HepG2 (cell line): ENCODE measurements around the gene FAAP20.

Experiments
- ADNP ChIP-seq: sonication (generic); formaldehyde crosslinking; IDR thresholded peaks from 2 replicates; pipeline ENCODE4 v1.4.0; 2020; ENCODE audit warnings: missing genetic modification reagents
- GPBP1L1 ChIP-seq: sonication (generic); formaldehyde crosslinking; IDR thresholded peaks from 2 replicates; pipeline ENCODE4 v1.5.0; 2020; ENCODE audit warnings: mild to moderate bottlenecking, missing genetic modification reagents
- HDAC6 ChIP-seq: fragments of 200-600 bp; sonication (generic); IDR thresholded peaks from 2 replicates; pipeline ENCODE4 v1.7.0; 2017; ENCODE audit warnings: mild to moderate bottlenecking, antibody characterized with exemption, low read length, low read depth
- HNRNPUL1 ChIP-seq: fragments of 200-400 bp; formaldehyde crosslinking; IDR thresholded peaks from 2 replicates; pipeline ENCODE4 v1.6.1; 2017; ENCODE audit warnings: low read depth, mild to moderate bottlenecking, low read length, moderate library complexity
- JUN ChIP-seq: sonication (generic); formaldehyde crosslinking; IDR thresholded peaks from 2 replicates; pipeline ENCODE4 v1.4.0; 2020; ENCODE audit warnings: mild to moderate bottlenecking, missing genetic modification reagents
- KMT2B ChIP-seq: IDR thresholded peaks from 2 replicates; pipeline ENCODE4 v1.6.1; 2016; ENCODE audit warnings: missing genetic modification reagents, missing compliant biosample characterization
- POLR2A ChIP-seq, 2 experiments: IDR thresholded peaks; 2 replicates each; pipeline ENCODE4 v1.6.1; 2011; ENCODE audit warnings: low read depth in 2 of 2, low read length in 2 of 2, mild to moderate bottlenecking in 1 of 2, moderate library complexity in 1 of 2; ENCODE audit not compliant: insufficient read depth in 1 of 2
- POLR2AphosphoS5 ChIP-seq: IDR thresholded peaks from 2 replicates; pipeline ENCODE4 v1.6.1; 2012; ENCODE audit warnings: low read depth, low read length
- TCF7 ChIP-seq: sonication (generic); IDR thresholded peaks from 2 replicates; pipeline ENCODE4 v1.6.1; 2016; ENCODE audit warnings: antibody characterized with exemption, low read depth
- ZNF20 ChIP-seq: sonication (generic); formaldehyde crosslinking; IDR thresholded peaks from 2 replicates; pipeline ENCODE4 v1.4.0; 2020; ENCODE audit warnings: mild to moderate bottlenecking, moderate library complexity, missing genetic modification reagents
- ZNF550 ChIP-seq: sonication (generic); formaldehyde crosslinking; IDR thresholded peaks from 2 replicates; pipeline ENCODE4 v1.4.0; 2020; ENCODE audit warnings: mild to moderate bottlenecking, missing genetic modification reagents, borderline replicate concordance
- ZNF580 ChIP-seq: IDR thresholded peaks from 2 replicates; pipeline ENCODE4 v1.6.1; 2016; ENCODE audit warnings: low read depth, borderline replicate concordance
- TF ChIP-seq, protein P1 (sequence below), 2 experiments: sonication (generic) in 1 of 2; formaldehyde crosslinking in 1 of 2; IDR thresholded peaks; 2 replicates each; pipeline versions ENCODE4 v1.4.0 to v1.6.1; 2018 to 2020; ENCODE audit warnings: missing genetic modification reagents in 2 of 2, borderline replicate concordance in 1 of 2, low read depth in 1 of 2, mild to moderate bottlenecking in 1 of 2, missing biosample characterization in 1 of 2
- TF ChIP-seq, protein P2 (sequence below): IDR thresholded peaks from 2 replicates; pipeline ENCODE4 v1.6.1; 2016; ENCODE audit warnings: low read depth

GRCh38 chr1:2177946-2178538, 16.5 kb downstream of the FAAP20 start:
- TF ChIP-seq TCF7 (no peak), POLR2AphosphoS5 (no peak), JUN (no peak), KMT2B (CRISPR knock-in tag) (no peak), POLR2A (IDR thresholded peaks at IDR 0.05; ENCODE audit: insufficient read depth in 1 of 2, low read depth in 2 of 2, low read length in 2 of 2) (no peak), ZNF20 (no peak), ADNP (CRISPR knock-in tag) (no peak), GPBP1L1 (no peak), HDAC6 (no peak), ZNF550 (CRISPR knock-in tag) (no peak), ZNF580 (no peak), HNRNPUL1 (no peak)
- TF ChIP-seq, protein P1, sequence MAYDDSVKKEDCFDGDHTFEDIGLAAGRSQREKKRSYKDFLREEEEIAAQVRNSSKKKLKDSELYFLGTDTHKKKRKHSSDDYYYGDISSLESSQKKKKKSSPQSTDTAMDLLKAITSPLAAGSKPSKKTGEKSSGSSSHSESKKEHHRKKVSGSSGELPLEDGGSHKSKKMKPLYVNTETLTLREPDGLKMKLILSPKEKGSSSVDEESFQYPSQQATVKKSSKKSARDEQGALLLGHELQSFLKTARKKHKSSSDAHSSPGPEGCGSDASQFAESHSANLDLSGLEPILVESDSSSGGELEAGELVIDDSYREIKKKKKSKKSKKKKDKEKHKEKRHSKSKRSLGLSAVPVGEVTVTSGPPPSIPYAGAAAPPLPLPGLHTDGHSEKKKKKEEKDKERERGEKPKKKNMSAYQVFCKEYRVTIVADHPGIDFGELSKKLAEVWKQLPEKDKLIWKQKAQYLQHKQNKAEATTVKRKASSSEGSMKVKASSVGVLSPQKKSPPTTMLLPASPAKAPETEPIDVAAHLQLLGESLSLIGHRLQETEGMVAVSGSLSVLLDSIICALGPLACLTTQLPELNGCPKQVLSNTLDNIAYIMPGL (CRISPR knock-in tag; IDR thresholded peaks at IDR 0.05; ENCODE audit: borderline replicate concordance in 1 of 2, low read depth in 1 of 2) = no peak
- TF ChIP-seq, protein P2, sequence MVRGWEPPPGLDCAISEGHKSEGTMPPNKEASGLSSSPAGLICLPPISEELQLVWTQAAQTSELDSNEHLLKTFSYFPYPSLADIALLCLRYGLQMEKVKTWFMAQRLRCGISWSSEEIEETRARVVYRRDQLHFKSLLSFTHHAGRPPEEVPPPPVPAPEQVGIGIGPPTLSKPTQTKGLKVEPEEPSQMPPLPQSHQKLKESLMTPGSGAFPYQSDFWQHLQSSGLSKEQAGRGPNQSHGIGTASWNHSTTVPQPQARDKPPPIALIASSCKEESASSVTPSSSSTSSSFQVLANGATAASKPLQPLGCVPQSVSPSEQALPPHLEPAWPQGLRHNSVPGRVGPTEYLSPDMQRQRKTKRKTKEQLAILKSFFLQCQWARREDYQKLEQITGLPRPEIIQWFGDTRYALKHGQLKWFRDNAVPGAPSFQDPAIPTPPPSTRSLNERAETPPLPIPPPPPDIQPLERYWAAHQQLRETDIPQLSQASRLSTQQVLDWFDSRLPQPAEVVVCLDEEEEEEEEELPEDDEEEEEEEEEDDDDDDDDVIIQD (CRISPR knock-in tag) = no peak
